HepG2 (cell line): Measurements from ENCODE around the gene NOP9. TPM values are rescaled to one million over a fixed set of nuclear protein-coding genes. Genes with fewer than 3 reads are reported as not detected.
A peak's percentile ranks its signal among the peaks of the same experiment; 100 is the strongest.

Source experiments
- BRD4 ChIP-seq: sonication (generic); formaldehyde crosslinking; IDR thresholded peaks from 2 replicates; pipeline ENCODE4 v1.4.0; 2020; ENCODE audit warnings: missing genetic modification reagents
- ELF1 ChIP-seq: sonication (generic); formaldehyde crosslinking; IDR thresholded peaks from 2 replicates; pipeline ENCODE4 v1.4.0; 2020; ENCODE audit warnings: missing genetic modification reagents
- ELF4 ChIP-seq: sonication (generic); formaldehyde crosslinking; IDR thresholded peaks from 2 replicates; pipeline ENCODE4 v1.5.0; 2020; ENCODE audit warnings: missing genetic modification reagents, mild to moderate bottlenecking, moderate library complexity, borderline replicate concordance
- HMG20B ChIP-seq: conservative IDR thresholded peaks from 2 replicates; pipeline ENCODE4 v1.6.1; 2016; ENCODE audit warnings: missing genetic modification reagents, missing compliant biosample characterization
- RARA ChIP-seq: IDR thresholded peaks from 2 replicates; pipeline ENCODE4 v1.6.1; 2016; ENCODE audit warnings: missing genetic modification reagents, missing compliant biosample characterization
- SAFB2 ChIP-seq: sonication (generic); formaldehyde crosslinking; IDR thresholded peaks from 2 replicates; pipeline ENCODE4 v1.5.1; 2020; ENCODE audit warnings: missing genetic modification reagents, low read depth, mild to moderate bottlenecking, borderline replicate concordance
- SIN3B ChIP-seq: fragments of 150-350 bp; IDR thresholded peaks from 2 replicates; pipeline ENCODE4 v1.6.1; 2014; ENCODE audit warnings: low read length
- SIX1 ChIP-seq: sonication (generic); formaldehyde crosslinking; IDR thresholded peaks from 2 replicates; pipeline ENCODE4 v1.4.0; 2020; ENCODE audit warnings: missing genetic modification reagents, borderline replicate concordance
- TGIF2 ChIP-seq: IDR thresholded peaks from 2 replicates; pipeline ENCODE4 v1.6.1; 2016; ENCODE audit warnings: control low read depth, missing compliant biosample characterization
- YEATS2 ChIP-seq: sonication (generic); formaldehyde crosslinking; IDR thresholded peaks from 2 replicates; pipeline ENCODE4 v1.4.0; 2020; ENCODE audit warnings: missing genetic modification reagents, borderline replicate concordance
- ZFP90 ChIP-seq: sonication (generic); formaldehyde crosslinking; IDR thresholded peaks from 2 replicates; pipeline ENCODE4 v1.8.0; 2022; ENCODE audit warnings: missing genetic modification reagents, mild to moderate bottlenecking, inconsistent platforms, borderline replicate concordance
- ZFX ChIP-seq: sonication (generic); formaldehyde crosslinking; IDR thresholded peaks from 2 replicates; pipeline ENCODE4 v1.4.0; 2020; ENCODE audit warnings: mild to moderate bottlenecking, low read depth, missing genetic modification reagents, moderate library complexity
- ZFY ChIP-seq: sonication (generic); formaldehyde crosslinking; IDR thresholded peaks from 2 replicates; pipeline ENCODE4 v1.4.0; 2020; ENCODE audit warnings: missing genetic modification reagents
- ZMAT3 ChIP-seq: sonication (generic); formaldehyde crosslinking; conservative IDR thresholded peaks from 2 replicates; pipeline ENCODE4 v1.7.0; 2021; ENCODE audit warnings: missing genetic modification reagents
- ZNF547 ChIP-seq: sonication (generic); formaldehyde crosslinking; IDR thresholded peaks from 2 replicates; pipeline ENCODE4 v1.5.1; 2020; ENCODE audit warnings: mild to moderate bottlenecking, missing genetic modification reagents
- ZNF557 ChIP-seq: sonication (generic); formaldehyde crosslinking; IDR thresholded peaks from 2 replicates; pipeline ENCODE4 v1.4.0; 2020; ENCODE audit warnings: missing genetic modification reagents
- ZNF605 ChIP-seq: sonication (generic); formaldehyde crosslinking; IDR thresholded peaks from 2 replicates; pipeline ENCODE4 v1.8.0; 2022; ENCODE audit warnings: mild to moderate bottlenecking, missing genetic modification reagents
- ZNF747 ChIP-seq: sonication (generic); formaldehyde crosslinking; IDR thresholded peaks from 2 replicates; pipeline ENCODE4 v1.8.1; 2023; ENCODE audit warnings: missing genetic modification reagents, mild to moderate bottlenecking, borderline replicate concordance
- ZNF761 ChIP-seq: sonication (generic); formaldehyde crosslinking; conservative IDR thresholded peaks from 2 replicates; pipeline ENCODE4 v1.4.0; 2020; ENCODE audit warnings: mild to moderate bottlenecking, missing genetic modification reagents
- ZNF766 ChIP-seq: sonication (generic); formaldehyde crosslinking; IDR thresholded peaks from 2 replicates; pipeline ENCODE4 v1.5.0; 2020; ENCODE audit warnings: missing genetic modification reagents, borderline replicate concordance
- polyA plus RNA-seq, 8 experiments: library from polyadenylated mRNA; depleted of rRNA in 3 of 8; stranded (reverse) in 7 of 8; unstranded in 1 of 8; fragments of >200 nt; fragmentation: Illumina TruSeq in 4 of 8; extraction: Trizol in 4 of 8; gene quantifications; 2 replicates each; pipeline versions ENCODE4 v1.2.1 to v1.2.3, GENCODE V29; 2011 to 2016; ENCODE audit warnings: low read depth in 4 of 8, missing spikeins in 1 of 8, mixed read lengths in 1 of 8; ENCODE audit not compliant: insufficient read depth in 1 of 8
- total RNA-seq, 5 experiments: library from RNA; depleted of rRNA; stranded (reverse); fragments of >200 nt; fragmentation: Illumina TruSeq; extraction: Trizol; gene quantifications; 2 replicates each; pipeline ENCODE4 v1.2.3, GENCODE V29; 2016; ENCODE audit warnings: low read depth in 1 of 5
- TF ChIP-seq, protein P1 (sequence below): sonication (generic); formaldehyde crosslinking; IDR thresholded peaks from 2 replicates; pipeline ENCODE4 v1.4.0; 2020; ENCODE audit warnings: missing genetic modification reagents, mild to moderate bottlenecking, borderline replicate concordance
- TF ChIP-seq, protein P2 (sequence below): IDR thresholded peaks from 2 replicates; pipeline ENCODE4 v1.6.1; 2016; ENCODE audit warnings: low read depth, missing genetic modification reagents, missing compliant biosample characterization
- TF ChIP-seq, protein P3 (sequence below): IDR thresholded peaks from 2 replicates; pipeline ENCODE4 v1.6.1; 2016

NOP9 gene
- total and polyA plus RNA-seq, 2 of the 13 experiments (the other 11 are each of a cell fraction or from before 2014, with no cell fraction given), result 24.5 to 61.6 TPM

DNA sequence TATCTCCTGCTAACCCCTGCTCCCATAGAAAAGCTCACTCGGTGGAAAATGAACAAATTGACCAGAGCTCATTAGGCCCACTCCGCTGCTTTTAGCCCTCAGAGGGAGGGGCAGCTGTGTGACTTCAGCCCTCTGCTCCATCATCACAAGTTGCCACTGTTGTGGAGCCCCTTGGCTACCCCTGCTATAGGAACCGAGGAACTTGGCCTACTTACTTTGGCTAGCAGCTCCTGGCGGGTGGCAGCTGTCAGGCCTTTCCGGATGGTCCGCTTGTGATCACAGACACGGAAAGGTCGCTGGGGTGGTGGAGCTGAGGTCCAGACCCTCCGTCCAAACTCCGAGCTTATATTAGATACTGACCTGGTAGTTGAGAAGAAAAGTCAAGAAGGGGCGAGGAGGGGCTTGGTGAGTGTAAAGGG is 7.5 kb downstream of the NOP9 start (continued):
- TF ChIP-seq TGIF2 (CRISPR knock-in tag) (0 out of 2 replicates have a peak, but pooled peaks have one; percentile 23), ZNF605 (CRISPR knock-in tag) (no peak), ZNF747 (CRISPR knock-in tag) (peak; percentile 80; the same call in 1 of the 2 replicates), ELF4 (peak; percentile 93; the same call in 1 of the 2 replicates), BRD4 (CRISPR knock-in tag) (0 out of 2 replicates have a peak, but pooled peaks have one; percentile 59), HMG20B (CRISPR knock-in tag) (no peak), YEATS2 (CRISPR knock-in tag) (no peak), ZMAT3 (CRISPR knock-in tag) (no peak), SIX1 (no peak), ZNF766 (CRISPR knock-in tag) (0 out of 2 replicates have a peak, but pooled peaks have one; percentile 21), ZFY (CRISPR knock-in tag) (peak; percentile 59), ZNF761 (CRISPR knock-in tag) (no peak), ZFP90 (CRISPR knock-in tag) (peak; percentile 21), ELF1 (no peak), ZNF547 (peak; percentile 21; the same call in 1 of the 2 replicates), ZNF557 (CRISPR knock-in tag) (peak; percentile 51; the same call in 1 of the 2 replicates), SIN3B (no peak), RARA (CRISPR knock-in tag) (no peak), ZFX (CRISPR knock-in tag) (peak; percentile 66; the same call in 1 of the 2 replicates), SAFB2 (CRISPR knock-in tag) (peak; percentile 41; the same call in 1 of the 2 replicates)
- TF ChIP-seq, protein P1, sequence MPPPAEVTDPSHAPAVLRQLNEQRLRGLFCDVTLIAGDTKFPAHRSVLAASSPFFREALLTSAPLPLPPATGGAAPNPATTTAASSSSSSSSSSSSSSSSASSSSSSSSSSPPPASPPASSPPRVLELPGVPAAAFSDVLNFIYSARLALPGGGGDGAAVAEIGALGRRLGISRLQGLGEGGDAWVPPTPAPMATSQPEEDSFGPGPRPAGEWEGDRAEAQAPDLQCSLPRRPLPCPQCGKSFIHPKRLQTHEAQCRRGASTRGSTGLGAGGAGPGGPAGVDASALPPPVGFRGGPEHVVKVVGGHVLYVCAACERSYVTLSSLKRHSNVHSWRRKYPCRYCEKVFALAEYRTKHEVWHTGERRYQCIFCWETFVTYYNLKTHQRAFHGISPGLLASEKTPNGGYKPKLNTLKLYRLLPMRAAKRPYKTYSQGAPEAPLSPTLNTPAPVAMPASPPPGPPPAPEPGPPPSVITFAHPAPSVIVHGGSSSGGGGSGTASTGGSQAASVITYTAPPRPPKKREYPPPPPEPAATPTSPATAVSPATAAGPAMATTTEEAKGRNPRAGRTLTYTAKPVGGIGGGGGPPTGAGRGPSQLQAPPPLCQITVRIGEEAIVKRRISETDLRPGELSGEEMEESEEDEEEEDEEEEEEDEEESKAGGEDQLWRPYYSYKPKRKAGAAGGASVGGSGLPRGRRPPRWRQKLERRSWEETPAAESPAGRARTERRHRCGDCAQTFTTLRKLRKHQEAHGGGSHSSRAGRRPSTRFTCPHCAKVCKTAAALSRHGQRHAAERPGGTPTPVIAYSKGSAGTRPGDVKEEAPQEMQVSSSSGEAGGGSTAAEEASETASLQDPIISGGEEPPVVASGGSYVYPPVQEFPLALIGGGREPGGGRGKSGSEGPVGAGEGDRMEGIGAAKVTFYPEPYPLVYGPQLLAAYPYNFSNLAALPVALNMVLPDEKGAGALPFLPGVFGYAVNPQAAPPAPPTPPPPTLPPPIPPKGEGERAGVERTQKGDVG (CRISPR knock-in tag), result peak; percentile 98
- TF ChIP-seq, protein P2, sequence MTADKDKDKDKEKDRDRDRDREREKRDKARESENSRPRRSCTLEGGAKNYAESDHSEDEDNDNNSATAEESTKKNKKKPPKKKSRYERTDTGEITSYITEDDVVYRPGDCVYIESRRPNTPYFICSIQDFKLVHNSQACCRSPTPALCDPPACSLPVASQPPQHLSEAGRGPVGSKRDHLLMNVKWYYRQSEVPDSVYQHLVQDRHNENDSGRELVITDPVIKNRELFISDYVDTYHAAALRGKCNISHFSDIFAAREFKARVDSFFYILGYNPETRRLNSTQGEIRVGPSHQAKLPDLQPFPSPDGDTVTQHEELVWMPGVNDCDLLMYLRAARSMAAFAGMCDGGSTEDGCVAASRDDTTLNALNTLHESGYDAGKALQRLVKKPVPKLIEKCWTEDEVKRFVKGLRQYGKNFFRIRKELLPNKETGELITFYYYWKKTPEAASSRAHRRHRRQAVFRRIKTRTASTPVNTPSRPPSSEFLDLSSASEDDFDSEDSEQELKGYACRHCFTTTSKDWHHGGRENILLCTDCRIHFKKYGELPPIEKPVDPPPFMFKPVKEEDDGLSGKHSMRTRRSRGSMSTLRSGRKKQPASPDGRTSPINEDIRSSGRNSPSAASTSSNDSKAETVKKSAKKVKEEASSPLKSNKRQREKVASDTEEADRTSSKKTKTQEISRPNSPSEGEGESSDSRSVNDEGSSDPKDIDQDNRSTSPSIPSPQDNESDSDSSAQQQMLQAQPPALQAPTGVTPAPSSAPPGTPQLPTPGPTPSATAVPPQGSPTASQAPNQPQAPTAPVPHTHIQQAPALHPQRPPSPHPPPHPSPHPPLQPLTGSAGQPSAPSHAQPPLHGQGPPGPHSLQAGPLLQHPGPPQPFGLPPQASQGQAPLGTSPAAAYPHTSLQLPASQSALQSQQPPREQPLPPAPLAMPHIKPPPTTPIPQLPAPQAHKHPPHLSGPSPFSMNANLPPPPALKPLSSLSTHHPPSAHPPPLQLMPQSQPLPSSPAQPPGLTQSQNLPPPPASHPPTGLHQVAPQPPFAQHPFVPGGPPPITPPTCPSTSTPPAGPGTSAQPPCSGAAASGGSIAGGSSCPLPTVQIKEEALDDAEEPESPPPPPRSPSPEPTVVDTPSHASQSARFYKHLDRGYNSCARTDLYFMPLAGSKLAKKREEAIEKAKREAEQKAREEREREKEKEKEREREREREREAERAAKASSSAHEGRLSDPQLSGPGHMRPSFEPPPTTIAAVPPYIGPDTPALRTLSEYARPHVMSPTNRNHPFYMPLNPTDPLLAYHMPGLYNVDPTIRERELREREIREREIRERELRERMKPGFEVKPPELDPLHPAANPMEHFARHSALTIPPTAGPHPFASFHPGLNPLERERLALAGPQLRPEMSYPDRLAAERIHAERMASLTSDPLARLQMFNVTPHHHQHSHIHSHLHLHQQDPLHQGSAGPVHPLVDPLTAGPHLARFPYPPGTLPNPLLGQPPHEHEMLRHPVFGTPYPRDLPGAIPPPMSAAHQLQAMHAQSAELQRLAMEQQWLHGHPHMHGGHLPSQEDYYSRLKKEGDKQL (CRISPR knock-in tag), result no peak
- TF ChIP-seq, protein P3, sequence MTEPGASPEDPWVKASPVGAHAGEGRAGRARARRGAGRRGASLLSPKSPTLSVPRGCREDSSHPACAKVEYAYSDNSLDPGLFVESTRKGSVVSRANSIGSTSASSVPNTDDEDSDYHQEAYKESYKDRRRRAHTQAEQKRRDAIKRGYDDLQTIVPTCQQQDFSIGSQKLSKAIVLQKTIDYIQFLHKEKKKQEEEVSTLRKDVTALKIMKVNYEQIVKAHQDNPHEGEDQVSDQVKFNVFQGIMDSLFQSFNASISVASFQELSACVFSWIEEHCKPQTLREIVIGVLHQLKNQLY (CRISPR knock-in tag), result no peak
